Subcutaneous abdominal adipose tissue (tissue), 5 donors: ENCODE data around the gene FOXRED1.

Experiments
- H3K27ac ChIP-seq: one replicate; pipeline ENCODE4 v1.7.0; 2013; ENCODE audit warnings: low read depth, mild to moderate bottlenecking, inconsistent platforms, low read length, moderate library complexity
- H3K27me3 ChIP-seq, 5 donors: one replicate each; pipeline ENCODE4 v1.7.0; 2013; ENCODE audit warnings: low read length in 5 of 5, inconsistent platforms in 1 of 5; ENCODE audit not compliant: control insufficient read depth in 5 of 5, insufficient read depth in 4 of 5
- H3K36me3 ChIP-seq, 5 donors: one replicate each; pipeline ENCODE4 v1.7.0; 2013; ENCODE audit warnings: low read length in 5 of 5; ENCODE audit not compliant: control insufficient read depth in 5 of 5, insufficient read depth in 5 of 5
- H3K4me1 ChIP-seq, 5 donors: one replicate each; pipeline ENCODE4 v1.7.0; 2013; ENCODE audit warnings: low read length in 5 of 5, mild to moderate bottlenecking in 3 of 5, moderate library complexity in 1 of 5; ENCODE audit not compliant: control insufficient read depth in 5 of 5, insufficient read depth in 5 of 5
- H3K4me3 ChIP-seq, 5 donors: one replicate each; pipeline ENCODE4 v1.7.0; 2013; ENCODE audit warnings: low read length in 5 of 5, low read depth in 1 of 5
- H3K9ac ChIP-seq, 5 donors: one replicate each; pipeline ENCODE4 v1.7.0; 2013; ENCODE audit warnings: low read length in 5 of 5, mild to moderate bottlenecking in 4 of 5, moderate library complexity in 3 of 5
- H3K9me3 ChIP-seq, 5 donors: one replicate each; pipeline ENCODE4 v1.7.0; 2013; ENCODE audit warnings: low read length in 5 of 5; ENCODE audit not compliant: control insufficient read depth in 5 of 5
- donor health status: healthy.
- donor health status: healthy.
- donor health status: healthy.
- donor health status: healthy.
- donor health status: healthy.

FOXRED1 gene

DNA sequence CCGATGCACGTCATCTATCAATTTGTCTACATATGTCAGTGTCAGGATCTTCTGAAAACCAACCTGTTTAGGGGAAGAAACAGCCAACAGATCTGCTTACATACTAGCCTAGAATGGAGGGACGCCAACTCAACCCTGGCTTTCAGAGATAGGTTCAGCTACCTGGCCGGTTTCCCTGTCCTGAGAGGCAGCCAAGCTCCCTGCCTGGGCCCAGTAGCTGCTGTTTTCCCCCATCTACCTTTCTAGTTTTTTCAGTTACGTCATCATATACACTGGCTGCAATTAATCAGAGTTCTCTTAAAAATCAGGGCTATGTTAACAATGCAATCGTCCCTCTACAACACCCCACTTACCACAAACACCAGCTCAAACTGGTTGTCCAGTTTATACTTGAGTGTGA is 1.3 kb upstream of the FOXRED1 start:
- peak overlapping the region; percentile 89 to 97 (median 92) for H3K4me3 ChIP-seq
- peak overlapping the region; percentile 87 for H3K27ac ChIP-seq
- peaks cover 7 to 20% (median 18%) of the 10 kb centered on the region in 5 donors for H3K4me1 ChIP-seq
- no peaks in the 10 kb centered on the region for H3K9me3 ChIP-seq
- peak overlapping the region; percentile 85 to 96 (median 92) for H3K9ac ChIP-seq
- H3K27me3 ChIP-seq, result no peaks in the 10 kb centered on the region
- peaks cover 9 to 52% (median 46%) of the 10 kb centered on the region in 5 donors for H3K36me3 ChIP-seq

DNA sequence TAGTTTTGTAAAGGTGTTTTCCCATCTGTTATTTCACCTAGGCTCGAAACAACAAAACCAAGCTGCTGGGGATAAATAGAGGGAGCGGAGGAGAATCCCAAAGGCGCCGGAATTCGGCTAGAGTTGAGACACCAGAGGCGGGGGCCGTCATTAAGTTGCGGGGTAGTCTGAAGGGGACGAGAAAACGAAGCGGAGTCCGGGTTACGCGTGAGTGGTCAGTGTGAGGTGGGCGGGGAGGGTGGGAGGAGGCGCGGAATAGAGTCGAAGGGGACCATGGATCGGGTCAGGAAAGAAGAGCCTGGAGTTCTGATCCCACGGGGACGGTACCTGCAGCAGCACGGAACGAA is 620 bp upstream of the FOXRED1 start:
- H3K27me3 ChIP-seq, result no peaks in the 10 kb centered on the region
- H3K27ac ChIP-seq, result peak overlapping the region; percentile 87
- H3K9me3 ChIP-seq, result no peaks in the 10 kb centered on the region
- peak overlapping the region; percentile 89 to 97 (median 92) for H3K4me3 ChIP-seq
- peaks cover 9 to 52% (median 46%) of the 10 kb centered on the region in 5 donors for H3K36me3 ChIP-seq
- H3K4me1 ChIP-seq, result peaks cover 7 to 20% (median 18%) of the 10 kb centered on the region in 5 donors
- peak overlapping the region; percentile 85 to 96 (median 92) for H3K9ac ChIP-seq

DNA sequence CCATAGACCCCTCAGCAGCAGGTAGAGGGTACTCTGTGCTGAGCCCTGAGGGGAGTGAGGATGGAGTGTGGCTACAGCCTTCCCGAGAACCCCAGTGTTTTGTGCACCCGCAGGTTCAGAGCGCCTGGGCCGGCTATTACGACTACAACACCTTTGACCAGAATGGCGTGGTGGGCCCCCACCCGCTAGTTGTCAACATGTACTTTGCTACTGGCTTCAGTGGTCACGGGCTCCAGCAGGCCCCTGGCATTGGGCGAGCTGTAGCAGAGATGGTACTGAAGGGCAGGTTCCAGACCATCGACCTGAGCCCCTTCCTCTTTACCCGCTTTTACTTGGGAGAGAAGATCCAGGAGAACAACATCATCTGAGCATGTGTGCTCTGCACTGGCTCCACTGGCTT is 8.4 kb downstream of the FOXRED1 start:
- peaks cover 3 to 25% (median 10%) of the 10 kb centered on the region in 5 donors for H3K4me1 ChIP-seq
- H3K4me3 ChIP-seq, result no peak overlapping the region
- peaks cover 0 to 54% (median 50%) of the 10 kb centered on the region in 5 donors for H3K36me3 ChIP-seq
- H3K27ac ChIP-seq, result no peak overlapping the region
- H3K27me3 ChIP-seq, result no peaks in the 10 kb centered on the region
- no peaks in the 10 kb centered on the region for H3K9me3 ChIP-seq
- H3K9ac ChIP-seq, result peak overlapping the region in 1 of 5 donors; percentile 23

DNA sequence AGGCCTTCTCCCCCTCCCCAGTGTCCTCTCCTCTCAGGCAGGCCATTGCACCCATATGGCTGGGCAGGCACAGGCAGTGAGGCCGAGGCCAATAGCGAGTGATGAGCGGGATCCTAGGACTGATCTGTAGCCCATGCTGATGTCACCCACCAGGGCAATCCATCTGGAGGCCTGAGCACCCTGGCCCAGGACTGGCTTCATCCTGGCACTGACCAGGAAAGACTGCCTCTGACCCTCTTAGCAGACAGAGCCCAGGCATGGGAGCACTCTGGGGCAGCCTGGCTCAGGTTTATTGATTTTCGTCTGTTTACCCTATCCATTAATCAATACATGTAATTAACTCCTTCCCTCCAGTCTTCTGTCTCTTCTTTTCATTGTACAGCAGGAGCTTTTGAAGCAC is 8.8 kb downstream of the FOXRED1 start:
- no peak overlapping the region for H3K27ac ChIP-seq
- no peaks in the 10 kb centered on the region for H3K9me3 ChIP-seq
- no peak overlapping the region for H3K4me3 ChIP-seq
- peaks cover 0 to 50% (median 47%) of the 10 kb centered on the region in 5 donors for H3K36me3 ChIP-seq
- H3K4me1 ChIP-seq, result peaks cover 4 to 29% (median 14%) of the 10 kb centered on the region in 5 donors
- H3K9ac ChIP-seq, result peak overlapping the region in 1 of 5 donors; percentile 23
- no peaks in the 10 kb centered on the region for H3K27me3 ChIP-seq

DNA sequence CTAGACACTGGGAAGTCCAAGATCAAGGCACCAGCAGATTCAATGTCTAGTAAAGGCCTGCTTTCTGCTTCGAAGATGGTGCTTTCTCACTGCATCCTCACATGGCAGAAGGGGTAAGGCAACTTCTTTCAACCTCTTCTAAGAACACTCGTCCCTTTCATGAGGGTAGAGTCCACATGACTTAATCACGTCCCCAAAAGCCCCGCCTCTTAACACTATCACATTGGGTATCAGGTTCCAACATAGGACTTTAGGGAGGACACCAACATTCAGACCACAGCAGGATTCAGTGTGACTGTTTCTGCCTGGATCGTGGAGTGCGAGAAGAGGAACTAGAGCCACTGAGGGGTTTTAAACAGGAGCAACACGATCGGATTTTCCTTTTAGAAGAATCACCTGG is 10.2 kb downstream of the FOXRED1 start:
- Histone ChIP-seq H3K4me3 (no peak overlapping the region), H3K9me3 (no peaks in the 10 kb centered on the region), H3K9ac (no peak overlapping the region), H3K4me1 (peaks cover 7 to 40% (median 24%) of the 10 kb centered on the region in 5 donors), H3K27ac (no peak overlapping the region), H3K36me3 (peaks cover 0 to 36% (median 33%) of the 10 kb centered on the region in 5 donors), H3K27me3 (no peaks in the 10 kb centered on the region)

DNA sequence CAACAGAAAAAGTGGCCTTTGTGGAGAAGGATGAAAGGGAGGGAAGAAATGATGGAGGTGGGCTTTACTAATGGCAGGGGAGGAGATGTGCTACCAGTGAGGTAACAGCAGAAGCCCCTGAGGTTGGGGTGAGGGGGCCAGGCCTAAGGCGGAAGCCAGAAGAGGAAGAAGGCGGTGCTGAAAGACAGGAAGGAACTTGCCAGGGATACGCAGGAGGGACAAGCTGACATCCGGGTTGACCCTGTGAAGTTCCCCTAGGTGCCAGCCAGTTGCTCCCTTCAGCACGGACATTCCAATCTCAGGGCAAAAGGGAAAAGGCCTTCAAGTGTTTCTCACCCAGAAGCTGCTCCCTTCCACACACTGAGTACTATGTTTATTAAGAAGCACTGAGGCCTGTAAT is 11.6 kb downstream of the FOXRED1 start:
- no peaks in the 10 kb centered on the region for H3K9me3 ChIP-seq
- H3K4me1 ChIP-seq, result peaks cover 7 to 42% (median 28%) of the 10 kb centered on the region in 5 donors
- H3K9ac ChIP-seq, result no peak overlapping the region
- no peaks in the 10 kb centered on the region for H3K27me3 ChIP-seq
- no peak overlapping the region for H3K4me3 ChIP-seq
- H3K36me3 ChIP-seq, result peaks cover 0 to 24% (median 21%) of the 10 kb centered on the region in 5 donors
- H3K27ac ChIP-seq, result no peak overlapping the region

DNA sequence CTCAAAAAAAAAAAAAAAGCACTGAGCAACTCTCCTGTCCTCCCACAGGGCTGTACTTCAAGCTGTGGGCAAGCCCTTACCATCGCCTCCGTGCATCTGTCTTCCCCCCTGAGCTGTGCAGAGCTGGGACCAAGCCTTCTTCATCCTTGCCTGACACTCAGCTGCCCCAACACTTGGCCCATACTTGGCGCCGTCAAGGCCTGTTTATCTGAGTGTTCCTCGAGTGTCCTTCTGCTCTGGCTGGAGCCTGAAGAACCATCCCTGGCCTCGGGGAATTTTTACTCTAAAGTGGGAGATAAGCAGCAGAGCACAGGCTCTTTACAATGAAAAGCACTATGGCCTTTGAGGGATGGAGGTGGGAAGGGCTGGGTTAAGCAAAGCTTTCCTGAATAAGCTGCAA is 12.3 kb downstream of the FOXRED1 start:
- Histone ChIP-seq H3K27me3 (no peaks in the 10 kb centered on the region), H3K9ac (no peak overlapping the region), H3K36me3 (peaks cover 0 to 17% (median 15%) of the 10 kb centered on the region in 5 donors), H3K27ac (no peak overlapping the region), H3K9me3 (no peaks in the 10 kb centered on the region), H3K4me1 (peaks cover 7 to 42% (median 28%) of the 10 kb centered on the region in 5 donors), H3K4me3 (no peak overlapping the region)

DNA sequence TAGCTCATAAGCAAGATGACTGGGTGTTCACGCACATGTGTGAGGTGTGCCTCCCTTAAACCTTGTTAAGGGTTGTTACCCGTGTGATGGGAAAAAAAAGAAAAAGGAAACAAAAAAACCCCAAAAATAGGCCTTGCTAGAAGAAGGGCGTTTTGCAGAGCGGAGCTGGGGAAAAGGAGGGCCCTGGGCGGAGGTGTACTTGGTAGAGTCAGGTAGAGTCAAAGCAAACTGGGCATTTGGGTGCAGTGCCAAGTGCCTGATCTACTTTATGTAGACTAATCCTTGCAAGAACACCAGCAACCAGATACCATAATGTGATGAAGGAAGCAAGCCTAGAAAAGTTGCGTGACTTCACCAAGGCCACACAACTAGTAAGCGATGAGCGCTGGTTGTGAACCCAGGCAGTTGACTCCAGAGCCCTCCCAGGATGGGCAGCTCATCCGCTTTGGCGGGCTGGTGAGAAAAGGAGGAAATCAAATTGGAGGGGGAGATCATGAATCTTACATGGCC is 12.8 kb downstream of the FOXRED1 start:
- no peaks in the 10 kb centered on the region for H3K9me3 ChIP-seq
- H3K9ac ChIP-seq, result peak overlapping the region in 3 of 5 donors; percentile 63 to 88 (median 82)
- H3K36me3 ChIP-seq, result peaks cover 0 to 15% (median 14%) of the 10 kb centered on the region in 5 donors
- peak overlapping the region; percentile 78 for H3K27ac ChIP-seq
- peak overlapping the region in 2 of 5 donors; percentile 73 to 87 for H3K4me3 ChIP-seq
- H3K4me1 ChIP-seq, result peaks cover 7 to 42% (median 28%) of the 10 kb centered on the region in 5 donors
- no peaks in the 10 kb centered on the region for H3K27me3 ChIP-seq

DNA sequence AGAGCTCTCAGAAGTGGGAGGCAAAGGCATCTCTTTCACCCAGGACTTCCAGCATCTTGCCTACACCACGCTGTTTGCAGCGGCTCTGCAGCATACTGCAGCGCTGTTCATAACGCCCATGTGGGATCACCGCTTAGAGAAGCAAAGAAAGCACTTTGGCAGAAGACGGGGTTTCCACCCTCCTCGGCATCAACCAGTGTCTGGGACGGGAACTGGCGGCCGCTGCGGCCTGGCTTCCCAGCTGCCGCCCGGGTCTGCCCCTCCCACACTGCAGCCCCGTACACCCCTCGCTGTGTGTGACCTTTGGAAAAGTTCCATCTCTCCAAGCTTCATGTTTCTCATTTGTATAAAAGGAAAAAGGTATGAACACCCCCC is 13.4 kb downstream of the FOXRED1 start:
- Histone ChIP-seq H3K9ac (peak overlapping the region; percentile 63 to 92 (median 82)), H3K36me3 (peaks cover 0 to 13% (median 9%) of the 10 kb centered on the region in 5 donors), H3K27me3 (no peaks in the 10 kb centered on the region), H3K4me1 (peaks cover 7 to 42% (median 28%) of the 10 kb centered on the region in 5 donors), H3K4me3 (peak overlapping the region; percentile 73 to 90 (median 85)), H3K9me3 (no peaks in the 10 kb centered on the region), H3K27ac (peak overlapping the region; percentile 78)

DNA sequence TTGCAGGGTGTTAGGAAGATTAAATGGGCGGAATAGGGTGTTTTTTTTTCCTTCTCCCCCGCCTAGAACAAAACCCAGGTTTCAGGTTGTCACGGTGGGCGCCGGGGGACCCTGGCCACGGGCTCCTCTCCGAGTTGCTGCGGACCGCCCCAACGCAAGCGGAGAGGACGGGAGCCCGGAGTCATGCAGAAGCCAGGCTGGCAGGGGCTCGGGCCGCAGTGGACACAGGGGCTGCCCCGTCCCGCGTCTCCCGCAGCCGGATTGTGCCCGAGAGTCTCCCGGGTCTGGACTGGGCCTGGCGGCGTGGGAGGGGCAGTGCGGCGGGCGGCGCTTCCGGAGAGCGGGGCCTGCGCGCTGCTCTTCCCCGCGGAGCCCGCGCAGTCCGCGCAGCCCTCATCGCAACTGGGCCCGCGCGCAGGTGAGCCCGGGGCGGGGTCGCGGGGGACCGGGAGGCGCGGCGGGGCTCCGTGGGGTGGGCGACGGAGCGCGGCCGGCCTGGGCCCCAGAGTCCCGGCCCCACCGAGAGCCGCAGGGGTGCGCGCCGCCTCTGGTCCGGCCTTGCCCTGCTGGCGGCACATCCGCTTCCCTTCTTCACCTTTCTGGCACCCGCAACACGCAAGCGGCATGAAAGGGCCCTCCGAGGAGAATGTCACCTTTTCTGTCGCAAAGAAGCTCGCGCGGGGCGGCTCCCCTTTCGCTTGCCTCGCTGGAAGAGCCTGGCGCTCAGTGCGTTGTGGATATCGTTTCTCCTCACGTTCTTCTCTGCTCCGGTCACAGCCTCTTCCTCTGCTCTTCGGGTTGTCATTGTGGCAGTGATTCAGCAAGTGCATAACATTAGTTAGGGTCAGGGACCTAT is 14.0 kb downstream of the FOXRED1 start, which contains the start of gene TIRAP:
TSS of gene TIRAP (plus strand) at position 358 of the 856 bp plus-strand sequence. CDS start 7,802 bp downstream, outside the sequence.
- Histone ChIP-seq H3K27ac (peak within 1 kb of the TSS; percentile 78), H3K9ac (peak within 1 kb of the TSS; percentile 77 to 97 (median 92)), H3K9me3 (no peaks in the 10 kb centered on the region), H3K4me3 (peak within 1 kb of the TSS; percentile 84 to 93 (median 87)), H3K4me1 (peaks cover 7 to 42% (median 28%) of the 10 kb centered on the region in 5 donors), H3K27me3 (no peaks in the 10 kb centered on the region), H3K36me3 (peaks cover 0 to 6% (median 3%) of the 10 kb centered on the region in 5 donors)
